Measurements from ENCODE around the gene RPTOR.

GRCh38 chr17:80701730-80702129 is 157.1 kb downstream of the RPTOR start:
- no peak for TF ChIP-seq CTCF (IDR thresholded peaks at IDR 0.05)
- TF ChIP-seq POLR2A (IDR thresholded peaks at IDR 0.05): no peak
